Neural cell (in vitro differentiated cells): ENCODE measurements around the gene EIF3I. TPM values are rescaled to one million over a fixed set of nuclear protein-coding genes. Genes with fewer than 3 reads are reported as not detected.

Experiments
- H2AFZ ChIP-seq: fragments of 200-600, 300-800 bp; sonication (generic), shearing (Covaris generic); 2 replicates; pipeline ENCODE4 v1.6.0; 2014; ENCODE audit warnings: low read depth, mild to moderate bottlenecking, antibody characterized with exemption, low read length, moderate library complexity
- H3F3A ChIP-seq: fragments of 200-600 bp; shearing (Covaris generic); 2 replicates; pipeline ENCODE4 v1.6.1; 2016; ENCODE audit warnings: mild to moderate bottlenecking, moderate library complexity, mixed read lengths, antibody characterized with exemption, low read length; ENCODE audit not compliant: insufficient read depth, poor library complexity, severe bottlenecking
- H3K27ac ChIP-seq: fragments of 200-600, 300-800 bp; sonication (generic), shearing (Covaris generic); 2 replicates; pipeline ENCODE4 v1.5.1; 2014; ENCODE audit warnings: mild to moderate bottlenecking, low read length, moderate library complexity
- H3K27me3 ChIP-seq: fragments of 300-800, 200-600 bp; sonication (generic), shearing (Covaris generic); 2 replicates; pipeline ENCODE4 v1.6.0; 2014; ENCODE audit warnings: mild to moderate bottlenecking, low read depth, low read length, moderate library complexity; ENCODE audit not compliant: insufficient read depth
- H3K36me3 ChIP-seq: fragments of 300-800, 200-600 bp; sonication (generic), shearing (Covaris generic); 2 replicates; pipeline ENCODE4 v1.5.1; 2014; ENCODE audit warnings: mild to moderate bottlenecking, antibody characterized with exemption, low read length, moderate library complexity; ENCODE audit not compliant: insufficient read depth
- H3K4me2 ChIP-seq: fragments of 300-800, 200-600 bp; sonication (generic), shearing (Covaris generic); 2 replicates; pipeline ENCODE4 v1.6.0; 2014; ENCODE audit warnings: mild to moderate bottlenecking, low read length
- H3K4me3 ChIP-seq: fragments of 300-800, 200-600 bp; sonication (generic), shearing (Covaris generic); 2 replicates; pipeline ENCODE4 v1.5.1; 2014; ENCODE audit warnings: mild to moderate bottlenecking, low read length, moderate library complexity
- H3K79me2 ChIP-seq: fragments of 200-600 bp; shearing (Covaris generic); replicated peaks from 2 replicates; pipeline ENCODE4 v1.6.0; 2014; ENCODE audit warnings: mild to moderate bottlenecking, low read length, moderate library complexity; ENCODE audit not compliant: insufficient read depth
- H3K9ac ChIP-seq: fragments of 300-800, 200-600 bp; sonication (generic), shearing (Covaris generic); 2 replicates; pipeline ENCODE4 v1.6.1; 2016; ENCODE audit warnings: mild to moderate bottlenecking, low read length, mixed read lengths
- H3K9me2 ChIP-seq: fragments of 200-600 bp; shearing (Covaris generic); 2 replicates; pipeline ENCODE4 v1.6.1; 2016; ENCODE audit warnings: mild to moderate bottlenecking, low read length, mixed read lengths; ENCODE audit not compliant: insufficient read depth
- H3K9me3 ChIP-seq: fragments of 200-600, 300-800 bp; sonication (generic), shearing (Covaris generic); 2 replicates; pipeline ENCODE4 v1.6.1; 2016; ENCODE audit warnings: mild to moderate bottlenecking, mixed run types, low read length, moderate library complexity, mixed read lengths
- H4K20me1 ChIP-seq: fragments of 200-600 bp; shearing (Covaris generic); 2 replicates; pipeline ENCODE4 v1.6.1; 2016; ENCODE audit warnings: mild to moderate bottlenecking, mixed run types; ENCODE audit not compliant: insufficient read depth
- CTCF ChIP-seq: fragments of 450-650 bp; IDR thresholded peaks from 2 replicates; pipeline ENCODE4 v1.5.1; 2014; ENCODE audit warnings: antibody characterized with exemption, mild to moderate bottlenecking, moderate library complexity; ENCODE audit not compliant: poor library complexity, severe bottlenecking
- EP300 ChIP-seq: fragments of 450-650 bp; conservative IDR thresholded peaks from 2 replicates; pipeline ENCODE4 v1.6.1; 2014; ENCODE audit warnings: antibody characterized with exemption, mild to moderate bottlenecking, moderate library complexity; ENCODE audit not compliant: poor library complexity, severe bottlenecking
- EZH2 ChIP-seq: fragments of 200-600, 300-800 bp; shearing (Covaris generic), sonication (generic); IDR thresholded peaks from 2 replicates; pipeline ENCODE4 v1.6.1; 2014; ENCODE audit warnings: antibody characterized with exemption, low read length, borderline replicate concordance, mild to moderate bottlenecking; ENCODE audit not compliant: insufficient read depth, poor library complexity, severe bottlenecking
- MXI1 ChIP-seq: fragments of 450-650 bp; conservative IDR thresholded peaks from 2 replicates; pipeline ENCODE4 v1.6.1; 2014; ENCODE audit warnings: antibody characterized with exemption, mild to moderate bottlenecking; ENCODE audit not compliant: poor library complexity, severe bottlenecking
- POLR2AphosphoS5 ChIP-seq: IDR thresholded peaks from 2 replicates; pipeline ENCODE4 v1.6.1; 2012
- RAD21 ChIP-seq: fragments of 450-650 bp; conservative IDR thresholded peaks from 2 replicates; pipeline ENCODE4 v1.6.1; 2014; ENCODE audit warnings: antibody characterized with exemption, mild to moderate bottlenecking, moderate library complexity
- REST ChIP-seq: IDR thresholded peaks from 2 replicates; pipeline ENCODE4 v1.6.1; 2012; ENCODE audit warnings: borderline replicate concordance
- SMC3 ChIP-seq: fragments of 450-650 bp; conservative IDR thresholded peaks from 2 replicates; pipeline ENCODE4 v1.6.1; 2014; ENCODE audit warnings: antibody characterized with exemption, mild to moderate bottlenecking, moderate library complexity; ENCODE audit not compliant: poor library complexity
- TAF1 ChIP-seq: IDR thresholded peaks from 2 replicates; pipeline ENCODE4 v1.6.1; 2012; ENCODE audit warnings: low read depth
- polyA plus RNA-seq: library from polyadenylated mRNA; depleted of rRNA; stranded (reverse); fragments of >200 nt; gene quantifications from 2 replicates; pipeline ENCODE4 v1.2.3, GENCODE V29; 2014

The EIF3I gene
- polyA plus RNA-seq, 1 donor from 2014 or later, result 158 TPM

GRCh38 chr1:32224285-32224684, 2.1 kb downstream of the EIF3I start:
- H3K27me3 ChIP-seq, result no peaks in the 10 kb centered on the region
- no peak overlapping the region for H3K27ac ChIP-seq
- H3K36me3 ChIP-seq, result no peaks in the 10 kb centered on the region
- H3K9me3 ChIP-seq, result no peaks in the 10 kb centered on the region
- no peak overlapping the region for H3K9ac ChIP-seq
- H3K9me2 ChIP-seq, result no peaks in the 10 kb centered on the region
- H3K79me2 ChIP-seq, result peaks cover 22% of the 10 kb centered on the region
- no peaks in the 10 kb centered on the region for H4K20me1 ChIP-seq
- TF ChIP-seq POLR2AphosphoS5 (no peak), SMC3 (no peak), TAF1 (no peak), CTCF (no peak), EZH2 (no peak), RAD21 (no peak), EP300 (no peak), MXI1 (no peak), REST (no peak)
- H3K4me2 ChIP-seq, result no peak overlapping the region
- H3F3A ChIP-seq, result no peaks in the 10 kb centered on the region
- H2AFZ ChIP-seq, result no peak overlapping the region
- H3K4me3 ChIP-seq, result no peak overlapping the region

GRCh38 chr1:32228771-32229170, 6.6 kb downstream of the EIF3I start:
- no peaks in the 10 kb centered on the region for H3K9me3 ChIP-seq
- H3K79me2 ChIP-seq, result no peaks in the 10 kb centered on the region
- H3K9ac ChIP-seq, result no peak overlapping the region
- no peaks in the 10 kb centered on the region for H4K20me1 ChIP-seq
- H3K9me2 ChIP-seq, result no peaks in the 10 kb centered on the region
- H3K4me2 ChIP-seq, result no peak overlapping the region
- no peak overlapping the region for H3K4me3 ChIP-seq
- H3K27ac ChIP-seq, result no peak overlapping the region
- H3K36me3 ChIP-seq, result peaks cover 5% of the 10 kb centered on the region
- H2AFZ ChIP-seq, result no peak overlapping the region
- H3K27me3 ChIP-seq, result no peaks in the 10 kb centered on the region
- TF ChIP-seq POLR2AphosphoS5 (no peak), RAD21 (no peak), EZH2 (no peak), EP300 (no peak), REST (no peak), SMC3 (no peak), TAF1 (no peak), CTCF (no peak), MXI1 (no peak)
- no peaks in the 10 kb centered on the region for H3F3A ChIP-seq
